NCI-H2029 treated with DMSO at 0.1 percent for 48 hours (cell line): ENCODE data around the gene ZNF432.
A peak's percentile ranks its signal among the peaks of the same experiment; 100 is the strongest.

Experiments used
- DNase-seq: peaks from one replicate; lab custom pipeline; 2025; lab: John Stamatoyannopoulos, UW

ZNF432 gene

DNA sequence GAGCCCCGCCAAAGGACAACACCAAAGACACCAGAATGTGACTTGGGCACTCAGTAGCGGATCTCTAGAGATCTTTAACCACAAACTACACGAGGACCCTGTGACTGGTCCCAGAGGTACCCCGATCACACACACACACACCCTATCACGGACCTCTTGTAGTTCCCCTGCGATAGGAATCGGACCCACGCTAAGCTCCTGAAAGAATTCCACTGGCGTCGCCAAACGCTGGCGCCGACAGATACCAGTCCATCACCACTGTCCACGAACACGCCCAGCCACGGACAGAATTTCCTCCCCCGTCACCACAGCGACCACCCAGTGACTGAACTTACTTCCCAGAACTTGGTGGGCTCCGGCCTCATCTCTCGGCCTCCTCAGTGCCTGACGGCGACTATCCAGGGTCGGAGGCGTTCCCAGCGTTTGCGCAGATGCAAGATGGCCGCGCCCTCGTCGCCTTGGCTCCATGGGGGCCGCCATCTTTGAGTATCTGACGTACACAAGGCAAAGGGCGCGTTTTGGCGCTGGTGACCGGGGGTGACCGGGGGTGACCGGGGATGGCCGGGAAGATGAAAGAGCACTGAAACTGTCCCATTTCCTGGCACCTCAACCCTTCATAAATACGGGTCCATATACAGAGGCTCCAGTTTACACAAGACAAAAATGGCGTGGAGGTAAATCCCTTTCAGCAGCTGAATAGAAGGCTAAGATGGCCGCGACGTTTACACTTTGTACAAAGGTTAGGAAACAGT is 40.7 kb downstream of the ZNF432 start, which contains the start of gene ZNF615:
TSS of gene ZNF615 (minus strand) at position 406 of the 752 bp plus-strand sequence. CDS start 4,500 bp downstream, outside the sequence.
- peak; percentile 73 for DNase-seq

GRCh38 chr19:52007451-52007805 is 41.2 kb downstream of the ZNF432 start:
- no peak for DNase-seq

- no peak for DNase-seq
These were observed 54.5 kb downstream of the ZNF432 start for GRCh38 chr19:51994048-51994644.

GRCh38 chr19:51993422-51993821 is 55.2 kb downstream of the ZNF432 start:
- DNase-seq: no peak

- peak; percentile 28 for DNase-seq
These were observed 62.0 kb downstream of the ZNF432 start, which contains the start of gene ZNF350 for GRCh38 chr19:51986309-51987291. TSS of gene ZNF350 (minus strand) at chr19:51986840. CDS start at chr19:51974360, 12,480 bp downstream.

DNA sequence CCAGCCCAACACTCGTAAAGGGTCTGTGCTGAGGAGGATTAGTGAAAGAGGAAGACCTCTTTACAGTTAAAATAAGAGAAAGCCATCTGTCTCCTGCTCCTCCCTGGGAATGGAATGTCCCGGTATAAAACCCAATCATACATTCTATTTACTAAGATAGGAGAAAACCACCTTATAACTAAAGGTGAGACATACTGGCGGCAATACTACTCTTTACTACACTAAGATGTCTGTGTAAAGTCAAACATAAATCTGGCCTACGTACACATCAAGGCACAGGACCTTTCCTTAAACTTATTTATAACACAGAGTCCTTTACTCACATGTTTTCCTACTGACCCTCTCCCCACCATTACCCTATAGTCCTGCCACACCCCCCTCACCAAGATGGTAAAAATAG is 65.3 kb downstream of the ZNF432 start:
- DNase-seq: no peak
